ENCODE results near the gene ITPRIP. TPM values are rescaled to one million over a fixed set of nuclear protein-coding genes. Genes with fewer than 3 reads are reported as not detected.

ITPRIP gene
- total and polyA plus RNA-seq, 2 of the 8 experiments (the other 6 are each of a cell fraction or from before 2014, with no cell fraction given): 15.3 to 16.9 TPM

- Histone ChIP-seq H4K8ac (ENCODE audit: extremely low read depth, insufficient read depth, low read length) (no peak overlapping the region), H3K9ac (replicated peaks in 1 of 4; ENCODE audit: extremely low read depth in 1 of 4, low read depth in 3 of 4, low read length in 3 of 4) (no peak overlapping the region), H3K79me1 (ENCODE audit: low read depth, low read length) (no peaks in the 10 kb centered on the region), H3K23me2 (ENCODE audit: low read depth, low read length) (no peaks in the 10 kb centered on the region), H3K23ac (ENCODE audit: insufficient read length) (no peak overlapping the region), H3K4me1 (replicated peaks in 1 of 4; ENCODE audit: control insufficient read depth in 3 of 4, insufficient read depth in 4 of 4, low read length in 3 of 4) (peaks cover 0 to 6% (median 3%) of the 10 kb centered on the region in 4 experiments; a peak in 3 of 7 replicates), H3K9me3 (ENCODE audit: insufficient read depth in 2 of 2, low read depth in 1 of 2, low read length in 1 of 2) (peaks cover 12 to 14% of the 10 kb centered on the region in 2 experiments), H3K4me3 (ENCODE audit: extremely low read depth in 1 of 4, insufficient read depth in 2 of 4, low read depth in 3 of 4, low read length in 4 of 4) (no peak overlapping the region), H3K4ac (replicated peaks; ENCODE audit: insufficient read length, low read depth, low read length) (no peak overlapping the region), H3K36me3 (ENCODE audit: control insufficient read depth in 2 of 4, insufficient read depth in 4 of 4, low read length in 3 of 4) (peaks cover 0 to 2% (median 0%) of the 10 kb centered on the region in 4 experiments; a peak in 2 of 8 replicates), H3K4me2 (ENCODE audit: insufficient read depth in 1 of 2, low read depth in 2 of 2, low read length in 2 of 2) (no peak overlapping the region), H3K79me2 (ENCODE audit: control insufficient read depth in 1 of 2, insufficient read depth in 2 of 2, low read length in 2 of 2) (no peaks in the 10 kb centered on the region), H3K56ac (replicated peaks; ENCODE audit: insufficient read length, low read depth, low read length) (no peak overlapping the region), H2AK5ac (ENCODE audit: low read depth, low read length) (no peak overlapping the region), H2BK5ac (ENCODE audit: low read depth, low read length) (no peak overlapping the region), H4K91ac (replicated peaks; ENCODE audit: insufficient read length, low read length) (no peak overlapping the region), H4K5ac (ENCODE audit: insufficient read length, low read depth, low read length) (no peak overlapping the region), H2BK120ac (replicated peaks; ENCODE audit: low read depth, low read length) (no peak overlapping the region), H3K14ac (ENCODE audit: insufficient read length) (no peak overlapping the region), H2BK15ac (ENCODE audit: low read length) (no peak overlapping the region), H4K20me1 (replicated peaks in 1 of 2; ENCODE audit: control insufficient read depth in 1 of 2, insufficient read depth in 2 of 2, low read length in 2 of 2) (no peaks in the 10 kb centered on the region), H3K27me3 (replicated peaks in 1 of 4; ENCODE audit: control insufficient read depth in 3 of 4, extremely low read depth in 1 of 4, insufficient read depth in 3 of 4, low read length in 3 of 4) (no peaks in the 10 kb centered on the region), H3K27ac (ENCODE audit: low read depth, low read length) (no peak overlapping the region), H2BK20ac (ENCODE audit: low read length) (no peak overlapping the region), H2BK12ac (ENCODE audit: low read depth, low read length) (no peak overlapping the region), H3K18ac (ENCODE audit: extremely low read depth, low read length) (no peak overlapping the region), H2AFZ (ENCODE audit: low read length) (no peak overlapping the region)
- DNase-seq (ENCODE audit: low read depth in 1 of 2, low spot score in 2 of 2): no peak
- FAIRE-seq: no peak
- 83% methylated on average over 3 of the region's 3 CpGs; no CpG with 5 or more reads in 1 of the 2 experiments for WGBS, 2 experiments (ENCODE audit: extremely low coverage in 1 of 2, insufficient coverage in 1 of 2, insufficient read length in 1 of 2, insufficient replicate concordance in 2 of 2, low coverage in 1 of 2, low lambda C conversion rate in 2 of 2, missing lambda C conversion rate in 1 of 2)
- ChIA-PET POLR2A (ENCODE audit: partially characterized antibody) (interaction anchor here (0.7 to 1.3 kb wide), 2 partner anchors 10 to 687 kb away, joined by 3 read pairs; no protein-coding TSS in a partner anchor), CTCF (ENCODE audit: partially characterized antibody) (interaction anchor here (0.6 to 7.0 kb wide), 7 partner anchors 9 to 321 kb away, joined by 3 to 155 read pairs (median 9); partner anchors contain the start of genes CFAP58 and ITPRIP)
- TF ChIP-seq SIRT6 (IDR thresholded peaks at IDR 0.05; ENCODE audit: low read length) (no peak), CTCF (IDR thresholded peaks at IDR 0.05; ENCODE audit: control extremely low read depth in 1 of 3, insufficient read depth in 1 of 3, low read depth in 1 of 3, low read length in 3 of 3) (no peak), GABPA (IDR thresholded peaks at IDR 0.05; ENCODE audit: borderline replicate concordance, insufficient read depth, low read length) (no peak)
These were observed 36.2 kb downstream of the ITPRIP start for GRCh38 chr10:104301907-104302690.

Data from H1 (cell line).